Measurements from ENCODE around the gene TMEM61.

The TMEM61 gene

GRCh38 chr1:54947540-54947939 is 32.9 kb upstream of the TMEM61 start:
- H3K4me3 ChIP-seq (ENCODE audit: low read length) = no peak overlapping the region
- H3K27ac ChIP-seq (ENCODE audit: low read length) = no peak overlapping the region
- H3K27me3 ChIP-seq (ENCODE audit: control insufficient read depth, insufficient read depth, low read length) = no peaks in the 10 kb centered on the region
- H3K36me3 ChIP-seq (ENCODE audit: control insufficient read depth, low read depth, low read length) = no peaks in the 10 kb centered on the region
- H3K9ac ChIP-seq (ENCODE audit: low read length) = no peak overlapping the region
- no peaks in the 10 kb centered on the region for H3K9me3 ChIP-seq (ENCODE audit: control insufficient read depth, low read depth, low read length)
- H3K4me1 ChIP-seq (ENCODE audit: control insufficient read depth, low read depth, low read length) = peaks cover 7% of the 10 kb centered on the region

- no peak overlapping the region for H3K4me3 ChIP-seq (ENCODE audit: low read length)
- H3K9me3 ChIP-seq (ENCODE audit: control insufficient read depth, low read depth, low read length) = no peaks in the 10 kb centered on the region
- no peaks in the 10 kb centered on the region for H3K27me3 ChIP-seq (ENCODE audit: control insufficient read depth, insufficient read depth, low read length)
- peaks cover 7% of the 10 kb centered on the region for H3K4me1 ChIP-seq (ENCODE audit: control insufficient read depth, low read depth, low read length)
- H3K27ac ChIP-seq (ENCODE audit: low read length) = no peak overlapping the region
- no peaks in the 10 kb centered on the region for H3K36me3 ChIP-seq (ENCODE audit: control insufficient read depth, low read depth, low read length)
- H3K9ac ChIP-seq (ENCODE audit: low read length) = no peak overlapping the region
Observed at GRCh38 chr1:54949053-54949452, 31.4 kb upstream of the TMEM61 start.

- Histone ChIP-seq H3K9ac (ENCODE audit: low read length) (no peak overlapping the region), H3K27ac (ENCODE audit: low read length) (no peak overlapping the region)
Observed at GRCh38 chr1:54950006-54950368, 30.4 kb upstream of the TMEM61 start.

GRCh38 chr1:54950369-54951163 is 29.9 kb upstream of the TMEM61 start:
- Histone ChIP-seq H3K27ac (ENCODE audit: low read length) (no peak overlapping the region), H3K27me3 (ENCODE audit: control insufficient read depth, insufficient read depth, low read length) (no peaks in the 10 kb centered on the region), H3K36me3 (ENCODE audit: control insufficient read depth, low read depth, low read length) (no peaks in the 10 kb centered on the region), H3K4me3 (ENCODE audit: low read length) (peak overlapping the region; percentile 14), H3K9me3 (ENCODE audit: control insufficient read depth, low read depth, low read length) (no peaks in the 10 kb centered on the region), H3K4me1 (ENCODE audit: control insufficient read depth, low read depth, low read length) (peaks cover 7% of the 10 kb centered on the region), H3K9ac (ENCODE audit: low read length) (peak overlapping the region; percentile 18)

More at GRCh38 chr1:54950006-54950368, 30.4 kb upstream of the TMEM61 start:
- Histone ChIP-seq H3K4me1 (ENCODE audit: control insufficient read depth, low read depth, low read length) (peaks cover 7% of the 10 kb centered on the region), H3K9me3 (ENCODE audit: control insufficient read depth, low read depth, low read length) (no peaks in the 10 kb centered on the region), H3K27me3 (ENCODE audit: control insufficient read depth, insufficient read depth, low read length) (no peaks in the 10 kb centered on the region), H3K4me3 (ENCODE audit: low read length) (peak overlapping the region; percentile 14), H3K36me3 (ENCODE audit: control insufficient read depth, low read depth, low read length) (no peaks in the 10 kb centered on the region)

GRCh38 chr1:54951810-54952226 is 28.6 kb upstream of the TMEM61 start:
- Histone ChIP-seq H3K9me3 (ENCODE audit: control insufficient read depth, low read depth, low read length) (no peaks in the 10 kb centered on the region), H3K27ac (ENCODE audit: low read length) (no peak overlapping the region), H3K9ac (ENCODE audit: low read length) (no peak overlapping the region), H3K4me1 (ENCODE audit: control insufficient read depth, low read depth, low read length) (peaks cover 7% of the 10 kb centered on the region), H3K27me3 (ENCODE audit: control insufficient read depth, insufficient read depth, low read length) (no peaks in the 10 kb centered on the region), H3K36me3 (ENCODE audit: control insufficient read depth, low read depth, low read length) (no peaks in the 10 kb centered on the region), H3K4me3 (ENCODE audit: low read length) (no peak overlapping the region)

- H3K9me3 ChIP-seq (ENCODE audit: control insufficient read depth, low read depth, low read length) = peaks cover 7% of the 10 kb centered on the region
- H3K27ac ChIP-seq (ENCODE audit: low read length) = no peak overlapping the region
- no peaks in the 10 kb centered on the region for H3K27me3 ChIP-seq (ENCODE audit: control insufficient read depth, insufficient read depth, low read length)
- H3K4me1 ChIP-seq (ENCODE audit: control insufficient read depth, low read depth, low read length) = peaks cover 7% of the 10 kb centered on the region
- no peak overlapping the region for H3K4me3 ChIP-seq (ENCODE audit: low read length)
- H3K36me3 ChIP-seq (ENCODE audit: control insufficient read depth, low read depth, low read length) = no peaks in the 10 kb centered on the region
- no peak overlapping the region for H3K9ac ChIP-seq (ENCODE audit: low read length)
Observed at GRCh38 chr1:54952950-54953718, 27.3 kb upstream of the TMEM61 start.

GRCh38 chr1:54953846-54954245 is 26.6 kb upstream of the TMEM61 start:
- Histone ChIP-seq H3K9me3 (ENCODE audit: control insufficient read depth, low read depth, low read length) (peaks cover 9% of the 10 kb centered on the region), H3K4me1 (ENCODE audit: control insufficient read depth, low read depth, low read length) (peaks cover 7% of the 10 kb centered on the region), H3K27me3 (ENCODE audit: control insufficient read depth, insufficient read depth, low read length) (no peaks in the 10 kb centered on the region), H3K4me3 (ENCODE audit: low read length) (no peak overlapping the region), H3K9ac (ENCODE audit: low read length) (no peak overlapping the region), H3K36me3 (ENCODE audit: control insufficient read depth, low read depth, low read length) (no peaks in the 10 kb centered on the region), H3K27ac (ENCODE audit: low read length) (no peak overlapping the region)

- H3K9me3 ChIP-seq (ENCODE audit: control insufficient read depth, low read depth, low read length) = peaks cover 9% of the 10 kb centered on the region
- H3K4me1 ChIP-seq (ENCODE audit: control insufficient read depth, low read depth, low read length) = peaks cover 2% of the 10 kb centered on the region
- H3K4me3 ChIP-seq (ENCODE audit: low read length) = no peak overlapping the region
- H3K36me3 ChIP-seq (ENCODE audit: control insufficient read depth, low read depth, low read length) = no peaks in the 10 kb centered on the region
- no peak overlapping the region for H3K9ac ChIP-seq (ENCODE audit: low read length)
- H3K27ac ChIP-seq (ENCODE audit: low read length) = no peak overlapping the region
- no peaks in the 10 kb centered on the region for H3K27me3 ChIP-seq (ENCODE audit: control insufficient read depth, insufficient read depth, low read length)
Observed at GRCh38 chr1:54955359-54955758, 25.1 kb upstream of the TMEM61 start.

GRCh38 chr1:54956726-54957125 is 23.7 kb upstream of the TMEM61 start:
- H3K9me3 ChIP-seq (ENCODE audit: control insufficient read depth, low read depth, low read length) = peaks cover 9% of the 10 kb centered on the region
- H3K4me3 ChIP-seq (ENCODE audit: low read length) = no peak overlapping the region

GRCh38 chr1:54959241-54959640 is 21.2 kb upstream of the TMEM61 start:
- H3K27me3 ChIP-seq (ENCODE audit: control insufficient read depth, insufficient read depth, low read length) = no peaks in the 10 kb centered on the region
- no peak overlapping the region for H3K4me3 ChIP-seq (ENCODE audit: low read length)
- peaks cover 24% of the 10 kb centered on the region for H3K4me1 ChIP-seq (ENCODE audit: control insufficient read depth, low read depth, low read length)
- H3K9me3 ChIP-seq (ENCODE audit: control insufficient read depth, low read depth, low read length) = peaks cover 9% of the 10 kb centered on the region
- H3K27ac ChIP-seq (ENCODE audit: low read length) = no peak overlapping the region
- H3K36me3 ChIP-seq (ENCODE audit: control insufficient read depth, low read depth, low read length) = no peaks in the 10 kb centered on the region
- H3K9ac ChIP-seq (ENCODE audit: low read length) = no peak overlapping the region

More at GRCh38 chr1:54956726-54957125, 23.7 kb upstream of the TMEM61 start:
- no peaks in the 10 kb centered on the region for H3K36me3 ChIP-seq (ENCODE audit: control insufficient read depth, low read depth, low read length)
- H3K27ac ChIP-seq (ENCODE audit: low read length) = no peak overlapping the region
- H3K4me1 ChIP-seq (ENCODE audit: control insufficient read depth, low read depth, low read length) = peaks cover 6% of the 10 kb centered on the region
- H3K27me3 ChIP-seq (ENCODE audit: control insufficient read depth, insufficient read depth, low read length) = no peaks in the 10 kb centered on the region
- H3K9ac ChIP-seq (ENCODE audit: low read length) = no peak overlapping the region

GRCh38 chr1:54962612-54963395 is 17.6 kb upstream of the TMEM61 start:
- no peaks in the 10 kb centered on the region for H3K36me3 ChIP-seq (ENCODE audit: control insufficient read depth, low read depth, low read length)
- peaks cover 5% of the 10 kb centered on the region for H3K9me3 ChIP-seq (ENCODE audit: control insufficient read depth, low read depth, low read length)
- peaks cover 24% of the 10 kb centered on the region for H3K4me1 ChIP-seq (ENCODE audit: control insufficient read depth, low read depth, low read length)
- H3K27me3 ChIP-seq (ENCODE audit: control insufficient read depth, insufficient read depth, low read length) = no peaks in the 10 kb centered on the region
- H3K9ac ChIP-seq (ENCODE audit: low read length) = no peak overlapping the region
- peak overlapping the region; percentile 59 for H3K27ac ChIP-seq (ENCODE audit: low read length)
- no peak overlapping the region for H3K4me3 ChIP-seq (ENCODE audit: low read length)

Measured in iPS-18a (cell line).